ENCODE measurements around the gene DUSP1.

The DUSP1 gene

DNA sequence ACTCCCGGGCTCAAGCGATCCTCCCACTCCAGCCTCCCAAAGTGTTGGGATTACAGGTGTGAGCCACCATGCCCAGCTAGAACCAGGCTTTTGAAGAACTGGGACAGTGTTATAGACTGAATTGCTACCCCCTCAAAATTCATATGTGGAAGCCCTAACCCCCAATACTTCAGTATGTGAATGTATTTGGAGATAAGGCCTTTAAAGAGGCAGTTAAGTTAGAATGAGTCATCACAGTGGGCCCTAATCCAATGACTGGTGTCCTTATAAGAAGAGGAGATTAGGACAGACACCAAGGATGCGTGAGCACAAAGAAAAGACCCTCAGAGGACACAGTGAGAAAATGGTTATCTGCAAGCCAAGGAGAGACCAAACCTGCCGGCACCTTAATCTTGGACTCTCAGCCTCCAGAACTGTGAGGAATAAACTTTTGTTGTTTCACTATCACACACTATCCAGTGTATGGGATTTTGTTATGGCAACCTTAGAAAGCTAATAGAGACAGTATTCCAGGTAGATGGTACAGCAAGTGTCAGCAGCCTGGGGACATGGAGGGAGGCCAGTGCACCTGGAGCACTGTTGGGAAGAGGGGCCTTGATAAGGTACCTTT, 31.7 kb upstream of the DUSP1 start:
- no peak overlapping the region for H3K4me3 ChIP-seq (ENCODE audit: low read length)
- TF ChIP-seq, protein P1, sequence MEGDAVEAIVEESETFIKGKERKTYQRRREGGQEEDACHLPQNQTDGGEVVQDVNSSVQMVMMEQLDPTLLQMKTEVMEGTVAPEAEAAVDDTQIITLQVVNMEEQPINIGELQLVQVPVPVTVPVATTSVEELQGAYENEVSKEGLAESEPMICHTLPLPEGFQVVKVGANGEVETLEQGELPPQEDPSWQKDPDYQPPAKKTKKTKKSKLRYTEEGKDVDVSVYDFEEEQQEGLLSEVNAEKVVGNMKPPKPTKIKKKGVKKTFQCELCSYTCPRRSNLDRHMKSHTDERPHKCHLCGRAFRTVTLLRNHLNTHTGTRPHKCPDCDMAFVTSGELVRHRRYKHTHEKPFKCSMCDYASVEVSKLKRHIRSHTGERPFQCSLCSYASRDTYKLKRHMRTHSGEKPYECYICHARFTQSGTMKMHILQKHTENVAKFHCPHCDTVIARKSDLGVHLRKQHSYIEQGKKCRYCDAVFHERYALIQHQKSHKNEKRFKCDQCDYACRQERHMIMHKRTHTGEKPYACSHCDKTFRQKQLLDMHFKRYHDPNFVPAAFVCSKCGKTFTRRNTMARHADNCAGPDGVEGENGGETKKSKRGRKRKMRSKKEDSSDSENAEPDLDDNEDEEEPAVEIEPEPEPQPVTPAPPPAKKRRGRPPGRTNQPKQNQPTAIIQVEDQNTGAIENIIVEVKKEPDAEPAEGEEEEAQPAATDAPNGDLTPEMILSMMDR (conservative IDR thresholded peaks at IDR 0.05; ENCODE audit: low read depth, low read length) = no peak
- no peak for DNase-seq (ENCODE audit: low read depth)

DNA sequence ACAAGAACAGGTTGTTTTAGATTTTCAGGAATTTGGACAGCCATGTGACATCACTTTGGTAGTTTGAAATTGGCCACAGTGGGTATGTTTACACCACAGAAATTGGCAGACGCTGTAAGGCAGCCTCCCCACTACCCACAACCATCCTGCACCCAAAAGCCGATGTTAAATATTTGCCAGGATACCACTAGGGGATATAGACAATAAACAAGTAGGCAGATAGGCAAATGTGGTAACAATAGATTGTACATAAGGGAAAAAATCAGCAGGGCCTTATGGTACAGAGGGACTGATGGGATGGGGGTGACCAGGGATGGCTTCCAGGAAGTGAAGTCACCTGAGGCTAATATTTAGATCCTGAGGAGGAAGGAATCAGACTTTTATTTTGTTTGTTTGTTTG, 31.1 kb upstream of the DUSP1 start:
- DNase-seq (ENCODE audit: low read depth) = no peak
- TF ChIP-seq, protein P1 (conservative IDR thresholded peaks at IDR 0.05; ENCODE audit: low read depth, low read length) = no peak

DNA sequence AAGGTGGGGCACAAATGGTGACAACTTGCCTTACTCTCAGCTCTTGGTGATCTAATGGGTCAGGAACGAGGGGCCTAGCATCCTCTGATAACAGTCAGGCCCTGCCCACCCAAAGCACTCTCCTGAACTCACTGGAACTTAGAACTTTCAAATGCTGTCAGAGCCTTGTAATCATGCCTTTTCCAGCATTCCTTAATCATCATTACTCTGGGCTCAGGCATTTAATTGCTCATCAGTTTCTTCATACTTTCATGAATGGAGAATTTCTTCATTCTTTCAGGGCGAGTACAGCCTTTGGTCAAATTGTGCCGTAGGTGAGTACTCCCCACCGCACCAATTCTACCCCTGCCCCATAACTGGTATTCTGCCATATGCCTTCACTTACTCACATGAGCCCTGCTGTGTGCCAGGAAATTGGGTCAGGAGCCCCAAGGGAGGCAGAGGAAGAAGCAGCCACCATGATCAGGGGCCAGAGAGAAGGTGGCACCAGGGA, 30.2 kb upstream of the DUSP1 start:
- TF ChIP-seq, protein P1 (conservative IDR thresholded peaks at IDR 0.05; ENCODE audit: low read depth, low read length) = no peak
- no peak for DNase-seq (ENCODE audit: low read depth)
- no peak overlapping the region for H3K4me3 ChIP-seq (ENCODE audit: low read length)

More for the DNA sequence above, 31.1 kb upstream of the DUSP1 start:
- H3K4me3 ChIP-seq (ENCODE audit: low read length) = no peak overlapping the region

DNA sequence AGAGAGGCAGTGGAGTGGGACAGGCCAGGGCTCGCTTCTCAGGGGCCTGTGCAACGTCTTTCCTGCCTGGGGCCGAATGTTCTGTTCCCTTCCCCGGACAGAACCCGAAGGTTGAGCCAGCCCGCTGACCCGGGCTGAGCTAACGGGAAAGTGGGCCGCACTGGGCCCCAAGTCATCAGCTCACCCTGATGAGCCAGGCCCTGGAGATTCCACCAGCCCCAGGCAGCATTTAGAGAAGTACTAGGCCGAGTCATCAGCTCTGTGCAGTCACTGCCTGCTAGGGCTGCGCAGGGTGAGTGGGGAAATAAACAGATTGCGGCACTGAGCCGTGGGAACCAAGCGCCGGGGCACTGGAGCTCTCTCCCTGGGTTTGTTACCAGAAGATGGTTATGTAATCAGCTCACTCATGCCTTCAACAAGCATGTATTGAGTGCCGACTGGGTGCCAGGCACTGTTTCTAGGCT, 29.1 kb upstream of the DUSP1 start:
- DNase-seq (ENCODE audit: low read depth) = no peak
- TF ChIP-seq, protein P1 (conservative IDR thresholded peaks at IDR 0.05; ENCODE audit: low read depth, low read length) = no peak

DNA sequence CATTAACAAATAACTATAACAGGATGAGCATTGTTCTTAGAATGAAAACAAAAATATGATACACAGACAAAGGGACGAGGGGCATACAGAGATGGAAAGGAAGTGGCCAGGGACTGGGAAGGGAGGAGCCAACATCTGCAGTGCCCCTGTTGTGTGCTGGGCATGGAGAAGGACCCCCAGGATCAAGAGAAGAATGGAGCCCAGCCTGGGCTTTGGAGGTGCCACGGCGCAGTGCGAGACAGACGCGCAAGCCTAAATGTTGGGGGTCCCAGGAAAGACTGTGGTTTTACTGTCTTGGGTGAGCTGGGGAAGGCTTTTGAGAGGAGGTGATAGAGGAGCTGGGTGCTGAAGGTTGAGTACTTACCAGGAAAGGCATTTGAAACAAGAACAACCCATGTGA, 28.4 kb upstream of the DUSP1 start:
- DNase-seq (ENCODE audit: low read depth) = no peak
- H3K4me3 ChIP-seq (ENCODE audit: low read length) = no peak overlapping the region
- TF ChIP-seq, protein P1 (conservative IDR thresholded peaks at IDR 0.05; ENCODE audit: low read depth, low read length) = no peak

More for the DNA sequence above, 29.1 kb upstream of the DUSP1 start:
- H3K4me3 ChIP-seq (ENCODE audit: low read length) = no peak overlapping the region

DNA sequence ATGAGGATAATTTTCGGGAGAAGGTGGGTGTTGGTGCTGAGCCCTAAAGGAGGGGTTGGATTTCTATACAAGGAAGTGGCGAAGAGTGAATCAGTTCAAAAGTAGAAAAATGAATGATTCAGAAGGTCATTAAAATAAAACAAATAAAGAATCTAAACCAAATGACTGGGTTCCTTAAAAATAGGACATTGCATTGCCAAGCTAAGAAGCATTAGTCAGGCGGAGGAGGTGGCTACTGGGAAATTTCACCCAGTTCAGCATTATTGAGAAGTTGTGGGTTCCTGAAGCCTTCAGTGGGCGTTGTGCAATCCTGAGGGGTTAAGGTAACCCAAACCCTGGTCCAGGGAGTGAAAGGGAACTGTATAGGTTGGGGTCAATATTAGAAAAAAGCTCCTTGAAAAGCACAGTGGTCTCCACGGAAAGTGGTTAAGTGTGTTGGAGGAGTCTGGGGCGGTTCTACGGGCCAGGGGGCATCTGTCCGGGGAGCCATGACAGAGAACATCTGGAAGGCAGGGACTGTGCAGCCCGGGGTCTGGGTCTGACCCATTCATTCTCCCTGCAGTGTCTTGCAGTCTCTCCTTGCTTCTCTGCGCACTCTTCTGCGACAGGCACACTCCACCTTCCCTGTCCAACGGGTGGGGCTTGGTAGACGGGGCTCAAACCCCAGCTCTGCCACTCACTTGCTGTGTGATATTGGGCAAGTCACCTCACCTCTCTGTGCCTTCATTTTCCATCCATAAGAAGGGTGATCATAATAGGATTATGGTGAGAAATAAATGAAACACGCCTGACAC, 27.6 kb upstream of the DUSP1 start:
- TF ChIP-seq, protein P1 (conservative IDR thresholded peaks at IDR 0.05; ENCODE audit: low read depth, low read length) = no peak
- H3K4me3 ChIP-seq (ENCODE audit: low read length) = no peak overlapping the region
- no peak for DNase-seq (ENCODE audit: low read depth)
